Fibroblast of lung (primary cell): ENCODE results near the gene ITPR1. TPM values are rescaled to one million over a fixed set of nuclear protein-coding genes. Genes with fewer than 3 reads are reported as not detected.

Source experiments
- DNase-seq, 2 donors: peaks; one replicate each; pipeline versions ENCODE4 v3.0.0 to v3.0.0-alpha.2; 2010; ENCODE audit warnings: low read depth in 2 of 2
- H2AFZ ChIP-seq: 2 replicates; pipeline ENCODE4 v1.5.1; 2012; ENCODE audit warnings: low read length, control low read depth, inconsistent platforms
- H3K27ac ChIP-seq: 2 replicates; pipeline ENCODE4 v1.5.1; 2011; ENCODE audit warnings: low read length, control low read depth; ENCODE audit not compliant: insufficient read depth
- H3K27me3 ChIP-seq: 2 replicates; pipeline ENCODE4 v1.5.1; 2011; ENCODE audit warnings: mild to moderate bottlenecking, low read length; ENCODE audit not compliant: control insufficient read depth, insufficient read depth
- H3K36me3 ChIP-seq: 2 replicates; pipeline ENCODE4 v1.5.1; 2011; ENCODE audit warnings: low read length; ENCODE audit not compliant: control insufficient read depth, insufficient read depth
- H3K4me1 ChIP-seq: 2 replicates; pipeline ENCODE4 v1.5.1; 2011; ENCODE audit warnings: low read length; ENCODE audit not compliant: control insufficient read depth, insufficient read depth; ENCODE audit errors: extremely low read depth
- H3K4me2 ChIP-seq: 2 replicates; pipeline ENCODE4 v1.5.1; 2011; ENCODE audit warnings: low read length, control low read depth; ENCODE audit not compliant: insufficient read depth; ENCODE audit errors: extremely low read depth
- H3K4me3 ChIP-seq, 4 experiments: fragments of 200-600 bp in 1 of 4; sonication (generic) in 1 of 4; replicated peaks in 1 of 4; 2 replicates each; pipeline ENCODE4 v1.5.1; 2011 to 2016; ENCODE audit warnings: low read length in 4 of 4, low read depth in 3 of 4, mild to moderate bottlenecking in 3 of 4, control low read depth in 2 of 4, inconsistent platforms in 1 of 4, mixed read lengths in 1 of 4; ENCODE audit not compliant: insufficient read depth in 1 of 4; ENCODE audit errors: control extremely low read depth in 1 of 4
- H3K79me2 ChIP-seq: 2 replicates; pipeline ENCODE4 v1.5.1; 2012; ENCODE audit warnings: mild to moderate bottlenecking, low read length, inconsistent platforms; ENCODE audit not compliant: control insufficient read depth, insufficient read depth
- H3K9ac ChIP-seq: 2 replicates; pipeline ENCODE4 v1.5.1; 2011; ENCODE audit warnings: mild to moderate bottlenecking, low read length, control low read depth; ENCODE audit not compliant: insufficient read depth
- H3K9me3 ChIP-seq: 2 replicates; pipeline ENCODE4 v1.5.1; 2012; ENCODE audit warnings: low read depth, low read length; ENCODE audit not compliant: control insufficient read depth, insufficient read depth
- H4K20me1 ChIP-seq: 2 replicates; pipeline ENCODE4 v1.5.1; 2011; ENCODE audit warnings: low read length; ENCODE audit not compliant: control insufficient read depth, insufficient read depth; ENCODE audit errors: extremely low read depth
- CTCF ChIP-seq, 2 donors: IDR thresholded peaks in 1 of 2; conservative IDR thresholded peaks in 1 of 2; 1 replicate in 1 of 2; 2 replicates in 1 of 2; pipeline ENCODE4 v1.5.1; 2011 to 2012; ENCODE audit warnings: low read length in 2 of 2, control low read depth in 1 of 2, inconsistent platforms in 1 of 2, low read depth in 1 of 2, mild to moderate bottlenecking in 1 of 2
- EZH2 ChIP-seq: IDR thresholded peaks from 2 replicates; pipeline ENCODE4 v1.5.1; 2012; ENCODE audit warnings: low read length, control low read depth, mild to moderate bottlenecking; ENCODE audit errors: missing control alignments
- polyA plus RNA-seq, 2 donors: library from polyadenylated mRNA; depleted of rRNA in 1 of 2; stranded (reverse) in 1 of 2; unstranded in 1 of 2; fragments of >200 nt; gene quantifications; 2 replicates each; pipeline ENCODE4 v1.2.1, GENCODE V29; 2011 to 2012; ENCODE audit warnings: missing spikeins in 1 of 2
- total RNA-seq: library from RNA; depleted of rRNA; stranded (reverse); fragments of >200 nt; gene quantifications from 2 replicates; pipeline ENCODE4 v1.2.1, GENCODE V29; 2014

Gene ITPR1
- total and polyA plus RNA-seq, 2 donors (not counting 1 experiment from before 2014, with no cell fraction given): 19.2 to 87.0 TPM

- Histone ChIP-seq H3K4me1 (no peaks in the 10 kb centered on the region), H3K27me3 (no peaks in the 10 kb centered on the region)
Observed at GRCh38 chr3:4604693-4605092, 111.5 kb downstream of the ITPR1 start.

GRCh38 chr3:4606911-4607310, 113.8 kb downstream of the ITPR1 start:
- H3K27me3 ChIP-seq: no peaks in the 10 kb centered on the region
- DNase-seq: no peak
- no peaks in the 10 kb centered on the region for H3K4me1 ChIP-seq
- no peaks in the 10 kb centered on the region for H3K9me3 ChIP-seq
- no peak overlapping the region for H3K4me3 ChIP-seq
- H2AFZ ChIP-seq: no peak overlapping the region
- no peak overlapping the region for H3K27ac ChIP-seq
- no peaks in the 10 kb centered on the region for H3K79me2 ChIP-seq
- H3K36me3 ChIP-seq: no peaks in the 10 kb centered on the region
- H3K9ac ChIP-seq: no peak overlapping the region
- no peak overlapping the region for H3K4me2 ChIP-seq
- H4K20me1 ChIP-seq: no peaks in the 10 kb centered on the region
- TF ChIP-seq CTCF (conservative IDR thresholded peaks at IDR 0.05 in 1 of 2, IDR thresholded peaks at IDR 0.05 in 1 of 2; ENCODE audit: low read depth in 1 of 2, low read length in 2 of 2) (no peak), EZH2 (no peak)

More at GRCh38 chr3:4604693-4605092, 111.5 kb downstream of the ITPR1 start:
- Histone ChIP-seq H3K4me2 (no peak overlapping the region), H2AFZ (no peak overlapping the region), H3K9ac (no peak overlapping the region), H3K79me2 (no peaks in the 10 kb centered on the region), H3K36me3 (no peaks in the 10 kb centered on the region), H3K9me3 (no peaks in the 10 kb centered on the region), H4K20me1 (no peaks in the 10 kb centered on the region), H3K4me3 (no peak overlapping the region), H3K27ac (no peak overlapping the region)
- DNase-seq: no peak
- no peak for TF ChIP-seq CTCF (conservative IDR thresholded peaks at IDR 0.05 in 1 of 2, IDR thresholded peaks at IDR 0.05 in 1 of 2; ENCODE audit: low read depth in 1 of 2, low read length in 2 of 2)
- no peak for TF ChIP-seq EZH2

- no peak for TF ChIP-seq CTCF (conservative IDR thresholded peaks at IDR 0.05 in 1 of 2, IDR thresholded peaks at IDR 0.05 in 1 of 2; ENCODE audit: low read depth in 1 of 2, low read length in 2 of 2)
- no peak for TF ChIP-seq EZH2
- H3K4me2 ChIP-seq: no peak overlapping the region
- no peak overlapping the region for H3K27ac ChIP-seq
- H3K36me3 ChIP-seq: no peaks in the 10 kb centered on the region
- H3K9me3 ChIP-seq: no peaks in the 10 kb centered on the region
- no peak overlapping the region for H2AFZ ChIP-seq
- H3K9ac ChIP-seq: no peak overlapping the region
- H3K4me1 ChIP-seq: no peaks in the 10 kb centered on the region
- no peaks in the 10 kb centered on the region for H4K20me1 ChIP-seq
- no peaks in the 10 kb centered on the region for H3K79me2 ChIP-seq
- no peak for DNase-seq
- H3K4me3 ChIP-seq: no peak overlapping the region
- H3K27me3 ChIP-seq: no peaks in the 10 kb centered on the region
Observed at GRCh38 chr3:4613366-4613765, 120.2 kb downstream of the ITPR1 start.
